H54 (cell line): ENCODE data around the gene EFCAB9.

ENCODE experiments used
- DNase-seq: peaks from one replicate; pipeline ENCODE4 v3.0.0; 2011; ENCODE audit warnings: low spot score, mixed read lengths; ENCODE audit not compliant: insufficient read length
- FAIRE-seq: peaks from 3 replicates; lab custom pipeline; 2011; peaks lifted over from hg19 to GRCh38; lab: Jason Lieb, UNC
- POLR2A ChIP-seq: IDR thresholded peaks from 2 replicates; pipeline ENCODE4 v1.6.1; 2011; ENCODE audit warnings: low read depth, mild to moderate bottlenecking, low read length

EFCAB9 gene

DNA sequence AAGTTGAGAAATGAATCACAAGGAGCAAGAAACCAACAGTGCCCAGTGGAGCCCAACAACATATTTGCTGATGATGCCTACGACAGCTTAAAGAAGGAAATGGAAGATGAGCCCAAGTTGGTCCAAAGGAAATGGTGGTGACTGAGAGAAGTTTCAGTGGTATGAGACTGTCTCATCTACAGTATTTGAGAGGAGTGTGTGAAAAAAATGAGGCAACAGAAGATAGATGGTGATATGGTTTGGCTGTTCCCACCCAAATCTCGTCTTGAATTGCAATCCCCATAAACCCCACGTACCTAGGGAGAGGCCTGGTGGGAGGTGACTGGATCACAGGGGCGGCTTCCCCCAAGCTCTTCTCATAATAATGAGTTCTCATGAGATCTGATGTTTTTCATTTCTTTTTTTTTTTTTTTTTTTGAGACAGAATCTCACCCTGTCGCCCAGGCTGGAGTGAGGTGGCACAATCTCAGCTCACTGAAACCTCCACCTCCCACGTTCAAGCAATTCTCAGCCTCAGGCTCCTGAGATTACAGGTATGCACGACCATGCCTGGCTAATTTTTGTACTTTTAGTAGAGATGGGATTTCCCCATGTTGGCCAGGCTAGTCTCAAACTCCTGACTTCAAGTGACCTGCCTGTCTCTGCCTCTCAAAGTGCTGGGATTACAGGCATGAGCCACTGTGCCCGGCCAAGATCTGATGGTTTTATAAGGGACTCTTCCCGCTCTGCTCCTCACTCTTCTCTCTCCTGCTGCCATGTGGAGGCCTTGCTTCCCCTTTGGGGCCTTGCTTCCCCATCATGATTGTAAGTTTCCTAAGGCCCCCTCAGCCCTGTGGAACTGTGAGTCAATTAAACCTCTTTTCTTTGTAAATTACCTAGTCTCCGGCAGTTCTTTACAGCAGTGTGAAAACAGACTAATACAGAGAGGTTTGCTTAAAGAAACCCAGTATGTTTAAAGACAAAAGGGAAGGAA is 30.2 kb downstream of the EFCAB9 start:
- no peak for TF ChIP-seq POLR2A
- DNase-seq (no peak), FAIRE-seq (no peak)

- no peak for FAIRE-seq
- no peak for DNase-seq
Measured at GRCh38 chr5:172224996-172225395, 31.0 kb downstream of the EFCAB9 start.

DNA sequence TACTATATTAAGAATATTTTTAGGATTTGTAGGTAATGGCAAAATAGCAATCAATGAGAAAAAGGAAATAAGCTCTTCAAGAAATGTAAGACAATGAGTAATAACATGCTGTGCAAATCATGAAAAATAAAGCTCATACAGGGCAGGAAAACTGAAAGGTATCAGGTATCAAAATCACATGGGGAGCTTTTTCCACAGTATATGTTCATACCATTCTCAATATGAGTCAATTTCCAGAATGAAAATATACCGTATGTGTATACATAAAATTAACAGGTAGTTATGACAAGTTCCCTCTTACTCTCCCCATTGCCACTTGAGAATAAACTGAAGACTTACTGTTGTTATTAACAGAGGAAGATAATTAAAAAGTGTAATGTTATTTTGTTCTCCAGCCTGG is 35.9 kb downstream of the EFCAB9 start:
- no peak for FAIRE-seq
- DNase-seq: no peak
- TF ChIP-seq POLR2A: no peak

More at GRCh38 chr5:172224996-172225395, 31.0 kb downstream of the EFCAB9 start:
- TF ChIP-seq POLR2A: no peak

- TF ChIP-seq POLR2A: no peak
- no peak for FAIRE-seq
- DNase-seq: no peak
Measured at GRCh38 chr5:172234031-172234430, 40.1 kb downstream of the EFCAB9 start.

DNA sequence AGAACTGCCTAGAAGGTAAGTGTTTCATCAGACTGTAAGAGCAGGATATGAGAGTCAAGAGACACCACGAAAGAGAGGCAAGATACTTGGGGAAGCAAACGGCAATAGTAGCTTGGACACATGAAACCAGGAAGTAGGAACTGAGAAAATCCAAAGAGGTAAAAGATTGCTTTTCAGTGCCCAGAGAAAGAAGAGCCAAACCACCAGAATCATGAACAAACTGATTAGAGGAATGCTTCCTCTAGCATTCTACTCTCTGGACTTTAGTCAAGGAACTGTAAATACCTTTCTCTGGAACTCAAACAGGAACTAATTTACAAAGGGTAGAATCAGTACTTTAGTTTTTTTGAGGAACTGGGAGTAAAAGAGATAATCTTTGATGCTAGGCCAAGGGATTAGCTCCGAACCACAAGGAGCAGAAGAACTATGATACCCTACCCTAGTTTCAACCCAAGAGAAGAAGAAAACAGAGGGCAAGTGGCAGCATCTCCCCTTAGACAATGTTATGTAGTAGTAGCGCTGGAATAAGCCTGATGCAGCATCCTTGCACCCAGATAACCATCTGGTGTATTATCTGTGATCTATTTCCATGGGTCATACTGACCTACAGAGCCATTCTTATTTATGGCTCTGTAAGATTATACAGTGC is 41.3 kb downstream of the EFCAB9 start:
- TF ChIP-seq POLR2A: no peak
- DNase-seq (no peak), FAIRE-seq (no peak)

GRCh38 chr5:172235827-172236736 is 42.1 kb downstream of the EFCAB9 start:
- no peak for TF ChIP-seq POLR2A
- DNase-seq: no peak
- peak; percentile 78 for FAIRE-seq

DNA sequence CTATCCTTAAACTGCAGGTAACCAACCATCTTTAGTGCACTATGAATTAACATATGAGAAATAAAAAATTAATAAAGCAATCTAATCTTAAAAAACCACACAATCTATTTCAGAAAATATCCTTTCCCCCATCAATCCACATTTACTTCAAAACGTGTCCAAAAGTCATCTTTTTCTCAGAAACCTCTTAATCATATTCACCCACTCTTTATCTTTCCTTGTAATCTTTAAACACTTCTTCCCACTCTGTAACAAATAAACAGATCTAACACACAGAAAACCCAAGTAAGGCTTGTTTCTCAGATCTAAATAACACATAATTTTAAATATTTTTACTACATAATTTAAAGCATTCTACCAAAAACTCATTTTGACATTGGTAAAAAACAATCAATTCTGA is 44.4 kb downstream of the EFCAB9 start:
- FAIRE-seq (no peak), DNase-seq (no peak)
- no peak for TF ChIP-seq POLR2A

DNA sequence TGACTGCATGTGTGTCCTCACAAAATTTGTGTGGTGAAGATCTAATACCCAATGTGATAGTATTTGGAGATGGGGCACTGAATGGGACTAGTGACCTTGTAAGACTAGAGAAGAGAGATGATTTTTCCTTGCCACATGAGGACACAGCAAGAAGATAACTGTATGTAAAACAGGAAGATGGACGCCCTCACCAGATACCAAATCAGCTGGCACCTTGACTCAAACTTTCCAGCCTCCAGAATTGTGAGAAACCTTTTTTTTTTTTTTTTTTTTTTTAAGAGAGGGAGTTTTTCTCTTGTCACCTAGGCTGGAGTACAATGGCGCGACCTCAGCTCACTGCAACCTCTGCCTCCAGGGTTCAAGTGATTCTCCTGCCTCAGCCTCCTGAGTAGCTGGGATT is 49.3 kb downstream of the EFCAB9 start:
- DNase-seq (no peak), FAIRE-seq (no peak)
- TF ChIP-seq POLR2A: no peak

DNA sequence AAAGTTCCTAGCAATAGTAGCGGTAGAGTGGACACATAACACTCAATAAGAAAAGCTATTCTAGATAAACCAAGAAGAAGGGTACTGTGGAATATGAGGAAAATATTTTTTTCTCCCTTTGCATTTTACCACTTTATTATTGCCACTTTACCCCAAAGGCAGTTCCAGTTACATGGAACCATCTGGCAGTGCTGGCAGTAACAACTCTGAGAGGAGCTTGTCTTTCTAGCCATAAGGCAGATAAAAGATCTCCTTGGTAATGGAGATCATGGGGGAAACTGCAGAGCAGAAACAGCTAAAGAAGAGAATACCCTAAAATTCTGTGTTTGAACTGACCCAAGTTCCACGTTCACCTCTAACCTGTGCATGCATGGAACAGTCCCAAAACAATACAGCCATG is 51.1 kb downstream of the EFCAB9 start:
- FAIRE-seq (no peak), DNase-seq (no peak)

DNA sequence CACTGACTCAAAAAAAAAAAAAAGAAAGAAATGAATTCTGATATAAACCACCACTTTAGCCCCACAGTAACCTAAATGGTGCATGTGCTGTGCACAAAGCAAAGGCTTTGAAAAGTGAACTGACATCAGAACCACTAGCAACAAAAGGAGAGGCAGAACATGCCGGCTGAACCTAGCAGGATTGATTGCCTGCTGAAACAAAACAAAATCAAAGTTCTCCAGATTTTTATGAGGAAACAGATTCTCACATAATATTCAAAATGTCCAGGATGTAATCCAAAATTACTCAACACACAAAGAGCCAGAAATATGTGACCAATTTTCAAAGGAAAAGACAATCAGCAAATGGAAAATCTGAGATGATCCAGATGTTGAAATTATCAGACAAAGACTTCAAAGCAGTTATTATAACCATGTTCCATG is 51.7 kb downstream of the EFCAB9 start:
- no peak for DNase-seq
- FAIRE-seq: no peak
- TF ChIP-seq POLR2A: no peak

More for the DNA sequence above, 51.1 kb downstream of the EFCAB9 start:
- TF ChIP-seq POLR2A: no peak

DNA sequence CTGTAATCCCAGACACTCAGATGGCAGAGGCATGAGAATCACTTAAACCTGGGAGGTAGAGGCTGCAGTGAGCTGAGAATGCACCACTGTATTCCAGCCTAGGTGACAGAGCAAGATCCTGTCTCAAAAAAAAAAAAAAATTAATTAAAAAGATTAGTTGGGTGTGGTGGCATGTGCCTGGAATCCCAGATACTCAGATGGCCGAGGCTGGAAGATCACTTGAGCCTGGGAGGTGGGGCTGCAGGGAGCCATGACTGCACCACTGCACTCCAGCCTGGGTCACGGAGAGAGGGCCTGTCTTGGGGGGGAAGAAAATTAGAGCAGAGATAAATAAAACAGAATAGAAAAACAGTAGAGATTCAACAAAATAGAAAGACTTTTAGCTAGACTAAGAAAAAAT is 54.7 kb downstream of the EFCAB9 start:
- no peak for TF ChIP-seq POLR2A
- DNase-seq (no peak), FAIRE-seq (no peak)

DNA sequence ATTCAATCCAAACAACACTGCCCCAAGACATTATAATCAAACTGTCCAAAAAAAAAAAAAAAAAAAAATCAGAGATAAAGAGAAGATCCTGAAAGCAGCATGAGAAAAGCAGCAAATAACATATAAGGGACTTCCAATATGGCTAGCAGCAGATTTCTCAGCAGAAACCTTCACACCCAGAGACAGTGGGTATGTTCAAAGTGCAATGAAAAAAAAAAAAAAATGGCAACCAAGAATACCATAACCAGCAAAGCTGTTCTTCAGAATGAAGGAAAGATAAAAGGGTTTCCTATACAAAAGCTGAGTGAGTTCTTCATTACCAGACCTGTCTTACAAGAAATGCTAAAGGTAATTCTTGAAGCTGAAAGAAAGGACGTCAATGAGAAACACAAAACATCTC is 57.4 kb downstream of the EFCAB9 start:
- DNase-seq: no peak
- TF ChIP-seq POLR2A: no peak
- FAIRE-seq: no peak

GRCh38 chr5:172252501-172252900 is 58.5 kb downstream of the EFCAB9 start:
- DNase-seq (no peak), FAIRE-seq (no peak)
- no peak for TF ChIP-seq POLR2A
